ENCODE measurements around the gene PLAAT4.
"Not testable (repeated sequence)": the region's sequence is repeated elsewhere in the genome, so short reads cannot be mapped to it uniquely, and the experiment has no call there.

PLAAT4 gene

GRCh38 chr11:63537293-63538101 is 889 bp downstream of the PLAAT4 start:
- TF ChIP-seq CTCF (IDR thresholded peaks at IDR 0.05) = no peak
- no peak overlapping the region for H3K4me3 Mint-ChIP-seq

GRCh38 chr11:63542506-63542905 is 5.9 kb downstream of the PLAAT4 start:
- H3K9me3 Mint-ChIP-seq; DNase-seq; H3K4me1 Mint-ChIP-seq; H3K36me3 Mint-ChIP-seq (ENCODE audit: low read depth); H3K27ac Mint-ChIP-seq; H3K4me3 Mint-ChIP-seq: not testable (repeated sequence)
- peaks cover 10% of the 10 kb centered on the region for H3K27me3 Mint-ChIP-seq (ENCODE audit: low read depth, poor library complexity)

More at GRCh38 chr11:63537293-63538101, 889 bp downstream of the PLAAT4 start:
- Mint-ChIP-seq H3K9me3 (no peaks in the 10 kb centered on the region), H3K36me3 (ENCODE audit: low read depth) (no peaks in the 10 kb centered on the region), H3K4me1 (peaks cover 10% of the 10 kb centered on the region), H3K27ac (peak overlapping the region; percentile 62), H3K27me3 (ENCODE audit: low read depth, poor library complexity) (peaks cover 11% of the 10 kb centered on the region)
- no peak for DNase-seq

GRCh38 chr11:63543711-63544110 is 7.1 kb downstream of the PLAAT4 start:
- no peak for TF ChIP-seq CTCF (IDR thresholded peaks at IDR 0.05)
- H3K27ac Mint-ChIP-seq = no peak overlapping the region
- H3K27me3 Mint-ChIP-seq (ENCODE audit: low read depth, poor library complexity) = peaks cover 4% of the 10 kb centered on the region
- H3K9me3 Mint-ChIP-seq = no peaks in the 10 kb centered on the region
- H3K4me3 Mint-ChIP-seq = no peak overlapping the region
- H3K4me1 Mint-ChIP-seq = no peaks in the 10 kb centered on the region
- no peak for DNase-seq
- H3K36me3 Mint-ChIP-seq (ENCODE audit: low read depth) = no peaks in the 10 kb centered on the region

- H3K4me3 Mint-ChIP-seq = no peak overlapping the region
- no peak for DNase-seq
- H3K27ac Mint-ChIP-seq = no peak overlapping the region
- TF ChIP-seq CTCF (IDR thresholded peaks at IDR 0.05) = no peak
- peaks cover 4% of the 10 kb centered on the region for H3K27me3 Mint-ChIP-seq (ENCODE audit: low read depth, poor library complexity)
- H3K36me3 Mint-ChIP-seq (ENCODE audit: low read depth) = no peaks in the 10 kb centered on the region
- peaks cover 5% of the 10 kb centered on the region for H3K9me3 Mint-ChIP-seq
- H3K4me1 Mint-ChIP-seq = peaks cover 6% of the 10 kb centered on the region
These were observed 10.5 kb downstream of the PLAAT4 start for GRCh38 chr11:63547061-63547460.

GRCh38 chr11:63548178-63548577 is 11.6 kb downstream of the PLAAT4 start:
- no peak for TF ChIP-seq CTCF (IDR thresholded peaks at IDR 0.05)
- Mint-ChIP-seq H3K27ac (no peak overlapping the region), H3K27me3 (ENCODE audit: low read depth, poor library complexity) (peaks cover 9% of the 10 kb centered on the region), H3K9me3 (peaks cover 5% of the 10 kb centered on the region), H3K36me3 (ENCODE audit: low read depth) (no peaks in the 10 kb centered on the region), H3K4me1 (peaks cover 13% of the 10 kb centered on the region), H3K4me3 (no peak overlapping the region)
- no peak for DNase-seq

GRCh38 chr11:63549411-63549810 is 12.8 kb downstream of the PLAAT4 start:
- H3K9me3 Mint-ChIP-seq = peaks cover 5% of the 10 kb centered on the region
- H3K27ac Mint-ChIP-seq = peak overlapping the region; percentile 41
- no peaks in the 10 kb centered on the region for H3K36me3 Mint-ChIP-seq (ENCODE audit: low read depth)
- H3K27me3 Mint-ChIP-seq (ENCODE audit: low read depth, poor library complexity) = peaks cover 8% of the 10 kb centered on the region
- DNase-seq = no peak
- TF ChIP-seq CTCF (IDR thresholded peaks at IDR 0.05) = no peak
- no peak overlapping the region for H3K4me3 Mint-ChIP-seq
- H3K4me1 Mint-ChIP-seq = peaks cover 14% of the 10 kb centered on the region

- H3K9me3 Mint-ChIP-seq; DNase-seq; H3K27me3 Mint-ChIP-seq (ENCODE audit: low read depth, poor library complexity); H3K36me3 Mint-ChIP-seq (ENCODE audit: low read depth); H3K4me3 Mint-ChIP-seq; H3K27ac Mint-ChIP-seq: not testable (repeated sequence)
- peaks cover 19% of the 10 kb centered on the region for H3K4me1 Mint-ChIP-seq
These were observed 13.6 kb downstream of the PLAAT4 start for GRCh38 chr11:63550156-63550700.

Measured in nephron progenitor cell (in vitro differentiated cells).